GM18873 (cell line): ENCODE data around the gene COX6B1.
"Not testable (repeated sequence)": the region's sequence is repeated elsewhere in the genome, so short reads cannot be mapped to it uniquely, and the experiment has no call there.

Source experiments
- ATAC-seq: cut with Tn5 transposase; IDR thresholded peaks from one replicate; pipeline ENCODE4 v1.9.1; 2021; ENCODE audit warnings: mild to moderate bottlenecking, moderate library complexity, moderate number of reproducible peaks; ENCODE audit not compliant: unreplicated experiment, low FRiP score

The COX6B1 gene

GRCh38 chr19:35633727-35634440, 14.2 kb upstream of the COX6B1 start:
- ATAC-seq = no peak

GRCh38 chr19:35636651-35637050, 11.5 kb upstream of the COX6B1 start:
- no peak for ATAC-seq

GRCh38 chr19:35637165-35637564, 11.0 kb upstream of the COX6B1 start:
- ATAC-seq = no peak

GRCh38 chr19:35639321-35639639, 8.8 kb upstream of the COX6B1 start:
- no peak for ATAC-seq

GRCh38 chr19:35639863-35640262, 8.3 kb upstream of the COX6B1 start:
- no peak for ATAC-seq

GRCh38 chr19:35641515-35642151, 6.5 kb upstream of the COX6B1 start, which contains the start of gene ETV2:
ETV2 (plus strand) TSS chr19:35641745; CDS start chr19:35642461, 716 bp downstream.
- ATAC-seq = no peak

- ATAC-seq = no peak
Measured at GRCh38 chr19:35642312-35642711, 5.8 kb upstream of the COX6B1 start.

GRCh38 chr19:35642798-35643254, 5.3 kb upstream of the COX6B1 start:
- ATAC-seq = no peak

- ATAC-seq = peak; percentile 32
Measured at GRCh38 chr19:35643255-35644205, 4.6 kb upstream of the COX6B1 start.

- peak; percentile 53 for ATAC-seq
Measured at GRCh38 chr19:35644206-35644986, 3.7 kb upstream of the COX6B1 start.

- ATAC-seq = no peak
Measured at GRCh38 chr19:35644987-35645679, 3.0 kb upstream of the COX6B1 start.

- no peak for ATAC-seq
Measured at GRCh38 chr19:35645680-35646511, 2.2 kb upstream of the COX6B1 start.

GRCh38 chr19:35650581-35650980, 2.5 kb downstream of the COX6B1 start:
- no peak for ATAC-seq

- ATAC-seq = not testable (repeated sequence)
Measured at GRCh38 chr19:35654828-35655227, 6.7 kb downstream of the COX6B1 start.

GRCh38 chr19:35655600-35655999, 7.5 kb downstream of the COX6B1 start:
- ATAC-seq = no peak

- ATAC-seq = no peak
Measured at GRCh38 chr19:35656700-35657099, 8.6 kb downstream of the COX6B1 start.

- no peak for ATAC-seq
Measured at GRCh38 chr19:35657904-35658700, 10.0 kb downstream of the COX6B1 start.

- ATAC-seq = no peak
Measured at GRCh38 chr19:35661995-35662340, 13.8 kb downstream of the COX6B1 start.
